IMR-90 (cell line): Measurements from ENCODE around the gene FGGY.

Experiments
- CEBPB ChIP-seq: IDR thresholded peaks from 2 replicates; pipeline ENCODE4 v1.6.1; 2012; ENCODE audit warnings: low read depth, low read length, improper control_type of control experiment
- POLR2A ChIP-seq: IDR thresholded peaks from 2 replicates; pipeline ENCODE4 v1.6.1; 2012; ENCODE audit warnings: mild to moderate bottlenecking, low read depth, low read length
- RAD21 ChIP-seq: IDR thresholded peaks from 2 replicates; pipeline ENCODE4 v1.6.1; 2012; ENCODE audit warnings: low read length, improper control_type of control experiment
- RCOR1 ChIP-seq: IDR thresholded peaks from 2 replicates; pipeline ENCODE4 v1.6.1; 2012; ENCODE audit warnings: mild to moderate bottlenecking, low read length, improper control_type of control experiment; ENCODE audit not compliant: insufficient replicate concordance
- RFX5 ChIP-seq: IDR thresholded peaks from 2 replicates; pipeline ENCODE4 v1.8.0; 2012; ENCODE audit warnings: low read depth, mild to moderate bottlenecking, low read length, moderate library complexity
- USF2 ChIP-seq: fragments of 150-350 bp; IDR thresholded peaks from 2 replicates; pipeline ENCODE4 v1.6.1; 2017; ENCODE audit warnings: mild to moderate bottlenecking, antibody characterized with exemption, low read length, low read depth
- TF ChIP-seq, protein P1 (sequence below): conservative IDR thresholded peaks from 2 replicates; pipeline ENCODE4 v1.5.1; 2012; ENCODE audit warnings: mild to moderate bottlenecking, low read depth, low read length, improper control_type of control experiment

- TF ChIP-seq, protein P1, sequence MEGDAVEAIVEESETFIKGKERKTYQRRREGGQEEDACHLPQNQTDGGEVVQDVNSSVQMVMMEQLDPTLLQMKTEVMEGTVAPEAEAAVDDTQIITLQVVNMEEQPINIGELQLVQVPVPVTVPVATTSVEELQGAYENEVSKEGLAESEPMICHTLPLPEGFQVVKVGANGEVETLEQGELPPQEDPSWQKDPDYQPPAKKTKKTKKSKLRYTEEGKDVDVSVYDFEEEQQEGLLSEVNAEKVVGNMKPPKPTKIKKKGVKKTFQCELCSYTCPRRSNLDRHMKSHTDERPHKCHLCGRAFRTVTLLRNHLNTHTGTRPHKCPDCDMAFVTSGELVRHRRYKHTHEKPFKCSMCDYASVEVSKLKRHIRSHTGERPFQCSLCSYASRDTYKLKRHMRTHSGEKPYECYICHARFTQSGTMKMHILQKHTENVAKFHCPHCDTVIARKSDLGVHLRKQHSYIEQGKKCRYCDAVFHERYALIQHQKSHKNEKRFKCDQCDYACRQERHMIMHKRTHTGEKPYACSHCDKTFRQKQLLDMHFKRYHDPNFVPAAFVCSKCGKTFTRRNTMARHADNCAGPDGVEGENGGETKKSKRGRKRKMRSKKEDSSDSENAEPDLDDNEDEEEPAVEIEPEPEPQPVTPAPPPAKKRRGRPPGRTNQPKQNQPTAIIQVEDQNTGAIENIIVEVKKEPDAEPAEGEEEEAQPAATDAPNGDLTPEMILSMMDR = no peak
- TF ChIP-seq USF2 (no peak), POLR2A (no peak), RAD21 (no peak), RCOR1 (no peak), CEBPB (no peak), RFX5 (no peak)
Measured at GRCh38 chr1:59757197-59757747, 460.4 kb downstream of the FGGY start.
